Neuronal stem cell (in vitro differentiated cells): Measurements from ENCODE around the gene RUFY4.

Experiments used
- DNase-seq: peaks from one replicate; pipeline ENCODE4 v3.0.0-alpha.2; 2013; ENCODE audit warnings: low spot score
- H2AFZ ChIP-seq: one replicate; pipeline ENCODE4 v1.6.1; 2013; ENCODE audit warnings: mild to moderate bottlenecking, low read length, inconsistent platforms
- H2AK5ac ChIP-seq: 2 replicates; pipeline ENCODE4 v1.6.1; 2013; ENCODE audit warnings: low read depth, mild to moderate bottlenecking, inconsistent platforms, low read length, moderate library complexity, mixed read lengths
- H2BK120ac ChIP-seq: 2 replicates; pipeline ENCODE4 v1.6.1; 2013; ENCODE audit warnings: low read depth, mild to moderate bottlenecking, inconsistent platforms, low read length, moderate library complexity, mixed read lengths
- H2BK12ac ChIP-seq: one replicate; pipeline ENCODE4 v1.6.1; 2013; ENCODE audit warnings: low read length, inconsistent platforms
- H2BK15ac ChIP-seq: 2 replicates; pipeline ENCODE4 v1.6.1; 2013; ENCODE audit warnings: mild to moderate bottlenecking, low read length, inconsistent platforms, mixed read lengths
- H2BK5ac ChIP-seq: one replicate; pipeline ENCODE4 v1.6.1; 2013; ENCODE audit warnings: inconsistent platforms, mild to moderate bottlenecking, low read length, moderate library complexity
- H3K14ac ChIP-seq: one replicate; pipeline ENCODE4 v1.6.1; 2013; ENCODE audit warnings: low read length, inconsistent platforms
- H3K18ac ChIP-seq: 2 replicates; pipeline ENCODE4 v1.6.1; 2013; ENCODE audit warnings: low read length, inconsistent platforms
- H3K23ac ChIP-seq: 2 replicates; pipeline ENCODE4 v1.6.1; 2013; ENCODE audit warnings: low read depth, mild to moderate bottlenecking, mixed read lengths, low read length, inconsistent platforms; ENCODE audit not compliant: poor library complexity
- H3K27ac ChIP-seq: replicated peaks from 3 replicates; pipeline ENCODE4 v1.5.1; 2013; ENCODE audit warnings: low read length, inconsistent platforms
- H3K27me3 ChIP-seq, 3 experiments: 2 replicates each; pipeline ENCODE4 v1.6.1; 2013; ENCODE audit warnings: low read length in 3 of 3, mild to moderate bottlenecking in 2 of 3, inconsistent platforms in 1 of 3, low read depth in 1 of 3, mixed read lengths in 1 of 3, moderate library complexity in 1 of 3; ENCODE audit not compliant: control insufficient read depth in 3 of 3, insufficient read depth in 3 of 3
- H3K36me3 ChIP-seq, 2 donors: replicated peaks in 1 of 2; 2 replicates each; pipeline ENCODE4 v1.6.1; 2013; ENCODE audit warnings: low read length in 2 of 2; ENCODE audit not compliant: control insufficient read depth in 2 of 2, insufficient read depth in 2 of 2
- H3K4ac ChIP-seq: 2 replicates; pipeline ENCODE4 v1.6.1; 2013; ENCODE audit warnings: inconsistent platforms, mild to moderate bottlenecking, low read length, moderate library complexity
- H3K4me1 ChIP-seq, 2 donors: 1 replicate in 1 of 2; 2 replicates in 1 of 2; pipeline ENCODE4 v1.6.1; 2013; ENCODE audit warnings: low read length in 2 of 2, low read depth in 1 of 2; ENCODE audit not compliant: control insufficient read depth in 2 of 2, insufficient read depth in 1 of 2
- H3K4me2 ChIP-seq: one replicate; pipeline ENCODE4 v1.6.1; 2013; ENCODE audit warnings: mild to moderate bottlenecking, low read length, inconsistent platforms; ENCODE audit not compliant: insufficient read depth, poor library complexity, severe bottlenecking
- H3K4me3 ChIP-seq, 2 donors: 2 replicates each; pipeline ENCODE4 v1.5.1; 2013; ENCODE audit warnings: low read length in 2 of 2, mild to moderate bottlenecking in 2 of 2, inconsistent platforms in 1 of 2, moderate library complexity in 1 of 2
- H3K79me1 ChIP-seq: one replicate; pipeline ENCODE4 v1.6.1; 2013; ENCODE audit warnings: low read depth, mild to moderate bottlenecking, inconsistent platforms, low read length, moderate library complexity
- H3K9ac ChIP-seq: one replicate; pipeline ENCODE4 v1.6.1; 2013; ENCODE audit warnings: mild to moderate bottlenecking, low read depth, low read length, inconsistent platforms; ENCODE audit not compliant: poor library complexity
- H3K9me3 ChIP-seq, 2 donors: replicated peaks in 1 of 2; 2 replicates each; pipeline versions ENCODE3 to v1.6.1; 2013; ENCODE audit warnings: low read length in 2 of 2, mild to moderate bottlenecking in 2 of 2, inconsistent platforms in 1 of 2, low read depth in 1 of 2, mixed read lengths in 1 of 2, moderate library complexity in 1 of 2; ENCODE audit not compliant: control insufficient read depth in 2 of 2, insufficient read depth in 1 of 2
- H4K8ac ChIP-seq: one replicate; pipeline ENCODE4 v1.6.1; 2013; ENCODE audit warnings: low read depth, mild to moderate bottlenecking, inconsistent platforms, low read length, moderate library complexity
- H4K91ac ChIP-seq: one replicate; pipeline ENCODE4 v1.6.1; 2013; ENCODE audit warnings: low read length, low read depth, mild to moderate bottlenecking, inconsistent platforms; ENCODE audit not compliant: poor library complexity
- WGBS, 2 donors: extraction: QIAGEN DNeasy Blood & Tissue Kit; methylation state at CpG; one replicate each; pipeline ENCODE4 v1.1.7; 2013; ENCODE audit warnings: missing lambda C conversion rate in 2 of 2, mixed read lengths in 1 of 2; ENCODE audit not compliant: insufficient read length in 2 of 2, insufficient replicate concordance in 1 of 2; ENCODE audit errors: extremely low coverage in 2 of 2; 5-methylcytosine and 5-hydroxymethylcytosine counted together

Gene RUFY4

GRCh38 chr2:218079943-218080913, 11.2 kb downstream of the RUFY4 start:
- no peak overlapping the region for H3K4me2 ChIP-seq
- H3K14ac ChIP-seq: no peak overlapping the region
- no peak overlapping the region for H2AK5ac ChIP-seq
- H3K79me1 ChIP-seq: no peaks in the 10 kb centered on the region
- H3K27me3 ChIP-seq: no peaks in the 10 kb centered on the region
- no peak overlapping the region for H2BK12ac ChIP-seq
- peaks cover 0 to 5% of the 10 kb centered on the region in 2 donors for H3K4me1 ChIP-seq
- no peak overlapping the region for H3K4ac ChIP-seq
- H3K9me3 ChIP-seq: no peaks in the 10 kb centered on the region
- peak overlapping the region; percentile 2 for H3K18ac ChIP-seq
- no CpG with 5 or more reads among the region's 15 CpGs for WGBS, 2 donors
- peak overlapping the region; percentile 27 for H4K91ac ChIP-seq
- no peak overlapping the region for H3K27ac ChIP-seq
- H2BK120ac ChIP-seq: no peak overlapping the region
- no peak overlapping the region for H3K4me3 ChIP-seq
- no peak overlapping the region for H4K8ac ChIP-seq
- DNase-seq: no peak
- H2BK15ac ChIP-seq: no peak overlapping the region
- no peak overlapping the region for H3K23ac ChIP-seq
- no peak overlapping the region for H3K9ac ChIP-seq
- H3K36me3 ChIP-seq: no peaks in the 10 kb centered on the region
- H2AFZ ChIP-seq: no peak overlapping the region
- no peak overlapping the region for H2BK5ac ChIP-seq

GRCh38 chr2:218081063-218081462, 12.0 kb downstream of the RUFY4 start:
- Histone ChIP-seq H2BK5ac (no peak overlapping the region), H3K27me3 (no peaks in the 10 kb centered on the region), H3K4me3 (no peak overlapping the region), H2BK12ac (no peak overlapping the region), H3K23ac (no peak overlapping the region), H3K4me1 (peaks cover 0 to 5% of the 10 kb centered on the region in 2 donors), H3K9ac (no peak overlapping the region), H2AK5ac (no peak overlapping the region), H3K79me1 (no peaks in the 10 kb centered on the region), H4K91ac (no peak overlapping the region), H2BK15ac (no peak overlapping the region), H4K8ac (no peak overlapping the region), H3K4me2 (no peak overlapping the region), H3K27ac (no peak overlapping the region), H3K9me3 (no peaks in the 10 kb centered on the region), H3K18ac (no peak overlapping the region), H3K4ac (no peak overlapping the region), H2BK120ac (no peak overlapping the region), H3K36me3 (no peaks in the 10 kb centered on the region), H2AFZ (no peak overlapping the region), H3K14ac (no peak overlapping the region)
- DNase-seq: no peak
- WGBS, 2 donors: no CpG with 5 or more reads among the region's 2 CpGs

- H3K27me3 ChIP-seq: no peaks in the 10 kb centered on the region
- H3K27ac ChIP-seq: no peak overlapping the region
- H3K9me3 ChIP-seq: no peaks in the 10 kb centered on the region
- no peak for DNase-seq
- H4K91ac ChIP-seq: no peak overlapping the region
- WGBS, 2 donors: no CpG with 5 or more reads among the region's 7 CpGs
- no peak overlapping the region for H3K18ac ChIP-seq
- no peak overlapping the region for H3K23ac ChIP-seq
- H3K4me2 ChIP-seq: no peak overlapping the region
- H2BK5ac ChIP-seq: no peak overlapping the region
- peaks cover 0 to 2% of the 10 kb centered on the region in 2 donors for H3K4me1 ChIP-seq
- no peak overlapping the region for H4K8ac ChIP-seq
- H2BK15ac ChIP-seq: no peak overlapping the region
- H3K4ac ChIP-seq: no peak overlapping the region
- H2BK120ac ChIP-seq: no peak overlapping the region
- no peak overlapping the region for H2AK5ac ChIP-seq
- no peak overlapping the region for H2BK12ac ChIP-seq
- no peak overlapping the region for H3K9ac ChIP-seq
- no peaks in the 10 kb centered on the region for H3K79me1 ChIP-seq
- H2AFZ ChIP-seq: no peak overlapping the region
- H3K14ac ChIP-seq: no peak overlapping the region
- no peaks in the 10 kb centered on the region for H3K36me3 ChIP-seq
- H3K4me3 ChIP-seq: no peak overlapping the region
Observed at GRCh38 chr2:218081695-218082094, 12.6 kb downstream of the RUFY4 start.

GRCh38 chr2:218082586-218083351, 13.7 kb downstream of the RUFY4 start:
- H3K14ac ChIP-seq: no peak overlapping the region
- H3K9ac ChIP-seq: no peak overlapping the region
- H2BK12ac ChIP-seq: no peak overlapping the region
- DNase-seq: no peak
- H3K9me3 ChIP-seq: no peaks in the 10 kb centered on the region
- no peak overlapping the region for H4K8ac ChIP-seq
- no peak overlapping the region for H3K4me3 ChIP-seq
- H3K23ac ChIP-seq: no peak overlapping the region
- H2AFZ ChIP-seq: no peak overlapping the region
- H2BK120ac ChIP-seq: no peak overlapping the region
- no peak overlapping the region for H2BK5ac ChIP-seq
- H3K79me1 ChIP-seq: no peaks in the 10 kb centered on the region
- peaks cover 0 to 2% of the 10 kb centered on the region in 2 donors for H3K4me1 ChIP-seq
- H3K4me2 ChIP-seq: no peak overlapping the region
- H2BK15ac ChIP-seq: no peak overlapping the region
- H2AK5ac ChIP-seq: no peak overlapping the region
- 100% methylated on average over 3 of the region's 14 CpGs; no CpG with 5 or more reads in 1 of the 2 donors for WGBS, 2 donors
- H4K91ac ChIP-seq: no peak overlapping the region
- H3K4ac ChIP-seq: no peak overlapping the region
- H3K36me3 ChIP-seq: no peaks in the 10 kb centered on the region
- no peak overlapping the region for H3K27ac ChIP-seq
- H3K27me3 ChIP-seq: no peaks in the 10 kb centered on the region
- H3K18ac ChIP-seq: no peak overlapping the region
